Measurements from ENCODE around the gene ZG16. TPM values are rescaled to one million over a fixed set of nuclear protein-coding genes. Genes with fewer than 3 reads are reported as not detected.

ZG16 gene
- total RNA-seq, 2 experiments from 2014 or later = not detected

DNA sequence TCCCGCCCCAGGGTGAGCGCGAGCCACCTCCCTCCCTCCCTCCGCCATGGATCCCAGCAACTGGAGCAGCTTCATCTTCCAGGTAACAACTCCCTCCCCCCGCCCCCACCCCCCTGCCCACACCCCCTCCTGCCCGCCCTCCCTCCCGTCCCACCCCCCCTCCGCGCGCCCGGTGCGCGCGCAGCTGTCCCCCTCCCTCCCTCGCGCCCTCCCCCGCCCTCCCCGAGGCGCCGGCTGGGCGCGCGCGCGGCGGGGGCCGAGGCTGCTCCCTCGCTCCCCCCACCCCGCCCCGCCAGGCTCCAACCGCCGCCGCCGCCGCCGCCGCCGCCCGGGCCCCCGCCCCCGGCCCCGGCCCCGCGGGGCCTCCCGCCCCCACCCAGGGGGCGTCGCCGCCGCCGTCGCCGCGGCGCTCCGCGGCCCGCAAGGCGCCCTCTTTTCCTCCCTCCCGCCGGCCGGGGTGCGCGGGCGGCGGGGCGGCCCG, 28.1 kb downstream of the ZG16 start, which contains the start of gene MAZ:
TSS of gene MAZ (plus strand) at position 431 of the 481 bp plus-strand sequence. CDS start 173 bp downstream, outside the sequence.
- Histone ChIP-seq H3K9me2 (ENCODE audit: insufficient read depth, low read length) (no peaks in the 10 kb centered on the region), H2AFZ (ENCODE audit: low read length) (no peak within 1 kb of the TSS), H3K79me2 (ENCODE audit: insufficient read depth, low read depth, low read length) (peaks cover 15% of the 10 kb centered on the region; the same call in 1 of the 2 replicates), H3K36me3 (ENCODE audit: insufficient read depth, low read length) (peaks cover 80% of the 10 kb centered on the region), H3K9me3 (ENCODE audit: low read length) (no peaks in the 10 kb centered on the region), H3K4me3 (ENCODE audit: low read depth, low read length, poor library complexity, severe bottlenecking) (peak within 1 kb of the TSS; percentile 83), H4K20me1 (ENCODE audit: insufficient read depth, low read length) (peaks cover 18% of the 10 kb centered on the region), H3K4me1 (ENCODE audit: insufficient read depth, low read length, poor library complexity, severe bottlenecking) (peaks cover 61% of the 10 kb centered on the region), H3K27ac (ENCODE audit: low read depth, low read length, poor library complexity, severe bottlenecking) (peak within 1 kb of the TSS; percentile 88), H3K4me2 (ENCODE audit: low read length) (peak within 1 kb of the TSS; percentile 93)
- intact Hi-C loops (cut with micrococcal nuclease; ENCODE audit: unreplicated experiment) = loop anchor here (2.0 to 5.0 kb wide), 2 partner anchors 77 to 191 kb away; partner anchors contain the start of genes HIRIP3 and INO80E
- BruUV-seq (replicated peaks) = no TSS peak
- peak; percentile 85 for DNase-seq (ENCODE audit: low spot score)
- POLR2A ChIA-PET = interaction anchor here (1.7 to 2.2 kb wide), 2 partner anchors 14 to 189 kb away, joined by 4 to 6 read pairs; partner anchors contain the start of genes HIRIP3 and MVP
- TF ChIP-seq EZH2phosphoT487 (IDR thresholded peaks at IDR 0.05; ENCODE audit: borderline replicate concordance, low read depth, low read length) = no peak
- TF ChIP-seq, protein P1, sequence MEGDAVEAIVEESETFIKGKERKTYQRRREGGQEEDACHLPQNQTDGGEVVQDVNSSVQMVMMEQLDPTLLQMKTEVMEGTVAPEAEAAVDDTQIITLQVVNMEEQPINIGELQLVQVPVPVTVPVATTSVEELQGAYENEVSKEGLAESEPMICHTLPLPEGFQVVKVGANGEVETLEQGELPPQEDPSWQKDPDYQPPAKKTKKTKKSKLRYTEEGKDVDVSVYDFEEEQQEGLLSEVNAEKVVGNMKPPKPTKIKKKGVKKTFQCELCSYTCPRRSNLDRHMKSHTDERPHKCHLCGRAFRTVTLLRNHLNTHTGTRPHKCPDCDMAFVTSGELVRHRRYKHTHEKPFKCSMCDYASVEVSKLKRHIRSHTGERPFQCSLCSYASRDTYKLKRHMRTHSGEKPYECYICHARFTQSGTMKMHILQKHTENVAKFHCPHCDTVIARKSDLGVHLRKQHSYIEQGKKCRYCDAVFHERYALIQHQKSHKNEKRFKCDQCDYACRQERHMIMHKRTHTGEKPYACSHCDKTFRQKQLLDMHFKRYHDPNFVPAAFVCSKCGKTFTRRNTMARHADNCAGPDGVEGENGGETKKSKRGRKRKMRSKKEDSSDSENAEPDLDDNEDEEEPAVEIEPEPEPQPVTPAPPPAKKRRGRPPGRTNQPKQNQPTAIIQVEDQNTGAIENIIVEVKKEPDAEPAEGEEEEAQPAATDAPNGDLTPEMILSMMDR (conservative IDR thresholded peaks at IDR 0.05; ENCODE audit: low read length) = no peak
- CTCF ChIA-PET (ENCODE audit: unreplicated experiment) = no interaction called here

DNA sequence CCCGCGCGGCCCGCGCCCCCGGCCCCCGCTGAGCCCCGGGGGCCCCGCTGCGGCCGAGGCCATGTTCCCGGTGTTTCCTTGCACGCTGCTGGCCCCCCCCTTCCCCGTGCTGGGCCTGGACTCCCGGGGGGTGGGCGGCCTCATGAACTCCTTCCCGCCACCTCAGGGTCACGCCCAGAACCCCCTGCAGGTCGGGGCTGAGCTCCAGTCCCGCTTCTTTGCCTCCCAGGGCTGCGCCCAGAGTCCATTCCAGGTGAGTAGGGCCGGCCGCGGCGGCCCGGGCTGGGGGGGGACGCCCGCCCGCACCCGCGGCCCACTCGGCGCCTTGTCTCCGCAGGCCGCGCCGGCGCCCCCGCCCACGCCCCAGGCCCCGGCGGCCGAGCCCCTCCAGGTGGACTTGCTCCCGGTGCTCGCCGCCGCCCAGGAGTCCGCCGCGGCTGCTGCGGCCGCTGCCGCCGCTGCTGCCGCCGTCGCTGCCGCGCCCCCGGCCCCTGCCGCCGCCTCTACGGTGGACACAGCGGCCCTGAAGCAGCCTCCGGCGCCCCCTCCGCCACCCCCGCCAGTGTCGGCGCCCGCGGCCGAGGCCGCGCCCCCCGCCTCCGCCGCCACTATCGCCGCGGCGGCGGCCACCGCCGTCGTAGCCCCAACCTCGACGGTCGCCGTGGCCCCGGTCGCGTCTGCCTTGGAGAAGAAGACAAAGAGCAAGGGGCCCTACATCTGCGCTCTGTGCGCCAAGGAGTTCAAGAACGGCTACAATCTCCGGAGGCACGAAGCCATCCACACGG, 28.8 kb downstream of the ZG16 start:
- Histone ChIP-seq H3K27ac (ENCODE audit: low read depth, low read length, poor library complexity, severe bottlenecking) (peak overlapping the region; percentile 88), H3K4me2 (ENCODE audit: low read length) (peak overlapping the region; percentile 93), H3K9me3 (ENCODE audit: low read length) (no peaks in the 10 kb centered on the region), H3K4me1 (ENCODE audit: insufficient read depth, low read length, poor library complexity, severe bottlenecking) (peaks cover 68% of the 10 kb centered on the region), H3K4me3 (ENCODE audit: low read depth, low read length, poor library complexity, severe bottlenecking) (peak overlapping the region; percentile 83), H3K9me2 (ENCODE audit: insufficient read depth, low read length) (no peaks in the 10 kb centered on the region), H3K79me2 (ENCODE audit: insufficient read depth, low read depth, low read length) (peaks cover 15% of the 10 kb centered on the region; the same call in 1 of the 2 replicates), H3K36me3 (ENCODE audit: insufficient read depth, low read length) (peaks cover 75% of the 10 kb centered on the region), H2AFZ (ENCODE audit: low read length) (no peak overlapping the region), H4K20me1 (ENCODE audit: insufficient read depth, low read length) (peaks cover 18% of the 10 kb centered on the region)
- CTCF ChIA-PET (ENCODE audit: unreplicated experiment) = no interaction called here
- intact Hi-C loops (cut with micrococcal nuclease; ENCODE audit: unreplicated experiment) = loop anchor here (2.0 to 5.0 kb wide), 2 partner anchors 78 to 190 kb away; partner anchors contain the start of genes HIRIP3 and INO80E
- POLR2A ChIA-PET = interaction anchor here (1.0 to 2.2 kb wide), 4 partner anchors 11 to 188 kb away, joined by 3 to 6 read pairs (median 4); partner anchors contain the start of genes HIRIP3, KIF22 and MVP
- no peak for TF ChIP-seq EZH2phosphoT487 (IDR thresholded peaks at IDR 0.05; ENCODE audit: borderline replicate concordance, low read depth, low read length)
- TF ChIP-seq, protein P1 (conservative IDR thresholded peaks at IDR 0.05; ENCODE audit: low read length) = no peak
- DNase-seq (ENCODE audit: low spot score) = peak; percentile 73
- BruUV-seq (replicated peaks) = no TSS peak
